ENCODE data around the gene AGBL5.

The AGBL5 gene

DNA sequence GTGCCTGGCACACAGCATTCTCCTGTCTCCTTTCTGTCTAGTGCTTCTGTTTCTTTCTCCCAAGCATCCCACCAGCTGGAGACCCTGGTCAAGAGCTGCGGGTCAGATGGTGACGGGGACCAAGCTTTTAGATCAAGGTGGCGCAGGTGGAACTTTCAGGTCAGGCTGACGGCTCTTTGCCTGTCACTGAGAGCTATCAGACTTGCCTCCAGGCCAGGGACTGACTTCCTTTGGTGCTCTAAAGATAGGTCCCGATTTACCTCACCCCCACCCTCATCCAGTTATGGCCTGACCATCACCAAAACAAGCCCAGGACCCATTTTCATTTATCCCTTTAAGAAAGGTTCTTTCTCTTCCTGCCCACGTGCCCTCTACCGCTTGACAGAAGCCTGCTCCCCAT lies 25.8 kb downstream of the AGBL5 start:
- DNase-seq (ENCODE audit: low read depth in 3 of 3) = no peak

DNA sequence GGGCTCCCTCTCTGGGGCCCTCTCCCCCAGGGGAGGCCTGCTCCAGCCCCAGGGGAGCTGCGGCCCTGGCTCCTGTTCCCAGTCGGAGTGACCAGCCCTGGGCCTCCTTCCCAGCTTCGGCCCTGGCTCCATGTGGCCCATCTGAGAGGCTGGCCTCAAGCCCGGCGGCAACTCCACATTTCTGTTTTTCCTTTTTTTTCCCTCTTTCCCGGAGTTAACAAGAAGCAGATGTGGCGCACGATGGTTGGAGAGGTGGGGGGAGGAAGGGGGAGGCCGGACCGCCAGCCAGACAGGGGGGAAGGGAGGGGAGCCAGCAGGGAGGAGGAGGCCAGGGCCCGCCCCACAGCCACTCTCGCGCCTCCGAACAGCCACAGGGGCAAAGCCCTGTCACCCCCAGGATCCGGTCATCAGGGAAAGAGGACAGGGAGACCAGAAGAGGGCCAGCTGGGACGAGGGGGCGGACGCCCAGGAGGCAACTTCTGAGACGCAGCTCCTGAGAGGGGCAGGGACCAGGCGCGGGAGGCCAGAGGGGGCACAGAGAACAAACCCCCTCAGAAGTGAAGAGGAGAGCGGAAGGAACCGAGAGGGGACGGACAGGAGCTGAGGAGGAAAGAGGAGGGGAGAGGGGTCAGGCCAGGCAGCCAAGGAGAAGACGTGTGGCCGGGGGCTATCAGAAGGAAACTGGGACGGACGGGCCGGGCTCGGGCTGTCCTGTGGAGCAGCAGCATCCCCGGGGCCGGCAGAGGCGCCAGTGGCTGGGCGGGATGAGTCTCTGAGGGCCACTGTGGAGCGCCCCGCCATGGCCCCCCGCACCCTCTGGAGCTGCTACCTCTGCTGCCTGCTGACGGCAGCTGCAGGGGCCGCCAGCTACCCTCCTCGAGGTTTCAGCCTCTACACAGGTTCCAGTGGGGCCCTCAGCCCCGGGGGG lies 27.1 kb downstream of the AGBL5 start, which contains the start of gene EMILIN1:
EMILIN1 (plus strand) TSS at position 349 of the 928 bp plus-strand sequence; CDS start at position 800, 451 bp downstream.
- no peak for DNase-seq (ENCODE audit: low read depth in 3 of 3)

DNA sequence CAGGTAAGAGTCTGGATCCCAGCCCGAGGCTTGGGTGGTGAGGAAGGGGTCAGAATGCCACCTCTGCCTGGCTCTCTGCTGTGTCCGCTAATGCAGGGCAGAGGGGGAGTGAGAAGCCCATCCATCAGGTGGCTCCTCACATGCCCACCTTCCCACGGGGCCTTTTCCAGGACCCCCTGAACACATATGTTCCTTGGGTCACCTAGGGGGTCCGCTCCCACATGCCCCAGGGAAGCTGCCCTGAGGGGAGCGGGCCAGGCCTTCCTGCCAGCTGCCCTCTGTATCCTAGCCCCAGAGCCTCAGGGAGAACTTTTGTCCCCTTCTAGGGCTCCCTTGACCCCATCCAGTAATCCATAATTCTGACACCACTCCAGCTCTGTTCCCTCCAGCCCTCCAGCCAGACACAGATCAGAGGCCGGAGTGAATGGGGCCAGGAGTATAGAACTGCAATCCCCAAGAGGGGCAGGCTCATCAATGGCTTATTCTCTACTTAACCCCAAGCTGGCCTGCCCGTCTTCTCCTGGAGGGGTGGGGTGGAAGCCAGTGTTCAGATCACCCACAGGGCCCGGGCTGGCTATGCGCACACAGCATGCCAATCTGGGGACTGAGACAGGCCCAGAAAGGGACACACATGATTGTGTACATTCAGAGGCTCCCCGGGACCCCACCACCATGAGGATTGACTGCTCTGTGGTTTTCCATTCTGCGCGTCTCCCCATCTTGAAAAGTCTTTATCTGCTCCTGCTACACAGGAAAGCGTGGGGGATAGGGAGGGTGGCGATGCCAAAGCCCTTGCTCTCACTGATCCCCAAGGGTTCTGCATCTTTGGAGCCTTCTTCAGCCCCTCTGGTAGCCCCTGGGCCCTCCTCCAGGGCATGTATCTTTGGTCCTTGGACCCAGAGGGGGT lies 28.0 kb downstream of the AGBL5 start:
- DNase-seq (ENCODE audit: low read depth in 3 of 3) = no peak

DNA sequence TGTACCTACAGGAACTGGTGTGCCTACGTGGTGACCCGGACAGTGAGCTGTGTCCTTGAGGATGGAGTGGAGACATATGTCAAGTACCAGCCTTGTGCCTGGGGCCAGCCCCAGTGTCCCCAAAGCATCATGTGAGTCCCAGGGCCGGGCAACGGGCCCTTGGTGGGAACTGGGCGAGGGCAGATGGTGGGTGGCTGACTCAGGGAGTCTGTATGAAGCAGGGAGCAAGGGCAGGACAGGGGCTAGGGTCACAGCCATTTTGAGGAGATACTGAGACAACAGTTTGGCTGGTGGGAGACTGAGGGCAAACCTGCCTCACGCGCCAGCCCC lies 28.6 kb downstream of the AGBL5 start:
- no peak for DNase-seq (ENCODE audit: low read depth in 3 of 3)

DNA sequence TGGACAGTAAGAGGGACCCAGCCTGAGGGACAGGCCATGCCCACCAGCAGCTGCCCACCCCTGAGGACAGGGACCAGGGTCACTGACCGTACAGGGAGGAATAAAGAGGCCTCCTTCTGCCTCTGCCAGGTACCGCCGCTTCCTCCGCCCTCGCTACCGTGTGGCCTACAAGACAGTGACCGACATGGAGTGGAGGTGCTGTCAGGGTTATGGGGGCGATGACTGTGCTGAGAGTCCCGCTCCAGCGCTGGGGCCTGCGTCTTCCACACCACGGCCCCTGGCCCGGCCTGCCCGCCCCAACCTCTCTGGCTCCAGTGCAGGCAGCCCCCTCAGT lies 29.1 kb downstream of the AGBL5 start:
- DNase-seq (ENCODE audit: low read depth in 3 of 3) = no peak

DNA sequence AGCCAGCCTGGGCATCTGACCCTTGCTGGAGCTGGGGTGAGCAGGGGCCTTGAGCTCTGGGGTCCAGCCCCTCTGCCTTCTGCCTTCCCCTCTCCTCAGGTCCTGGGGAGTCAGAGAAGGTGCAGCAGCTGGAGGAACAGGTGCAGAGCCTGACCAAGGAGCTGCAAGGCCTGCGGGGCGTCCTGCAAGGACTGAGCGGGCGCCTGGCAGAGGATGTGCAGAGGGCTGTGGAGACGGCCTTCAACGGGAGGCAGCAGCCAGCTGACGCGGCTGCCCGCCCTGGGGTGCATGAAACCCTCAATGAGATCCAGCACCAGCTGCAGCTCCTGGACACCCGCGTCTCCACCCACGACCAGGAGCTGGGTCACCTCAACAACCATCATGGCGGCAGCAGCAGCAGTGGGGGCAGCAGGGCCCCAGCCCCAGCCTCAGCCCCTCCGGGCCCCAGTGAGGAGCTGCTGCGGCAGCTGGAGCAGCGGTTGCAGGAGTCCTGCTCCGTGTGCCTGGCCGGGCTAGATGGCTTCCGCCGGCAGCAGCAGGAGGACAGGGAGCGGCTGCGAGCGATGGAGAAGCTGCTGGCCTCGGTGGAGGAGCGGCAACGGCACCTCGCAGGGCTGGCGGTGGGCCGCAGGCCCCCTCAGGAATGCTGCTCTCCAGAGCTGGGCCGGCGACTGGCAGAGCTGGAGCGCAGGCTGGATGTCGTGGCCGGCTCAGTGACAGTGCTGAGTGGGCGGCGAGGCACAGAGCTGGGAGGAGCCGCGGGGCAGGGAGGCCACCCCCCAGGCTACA lies 30.7 kb downstream of the AGBL5 start:
- DNase-seq (ENCODE audit: low read depth in 3 of 3) = no peak

DNA sequence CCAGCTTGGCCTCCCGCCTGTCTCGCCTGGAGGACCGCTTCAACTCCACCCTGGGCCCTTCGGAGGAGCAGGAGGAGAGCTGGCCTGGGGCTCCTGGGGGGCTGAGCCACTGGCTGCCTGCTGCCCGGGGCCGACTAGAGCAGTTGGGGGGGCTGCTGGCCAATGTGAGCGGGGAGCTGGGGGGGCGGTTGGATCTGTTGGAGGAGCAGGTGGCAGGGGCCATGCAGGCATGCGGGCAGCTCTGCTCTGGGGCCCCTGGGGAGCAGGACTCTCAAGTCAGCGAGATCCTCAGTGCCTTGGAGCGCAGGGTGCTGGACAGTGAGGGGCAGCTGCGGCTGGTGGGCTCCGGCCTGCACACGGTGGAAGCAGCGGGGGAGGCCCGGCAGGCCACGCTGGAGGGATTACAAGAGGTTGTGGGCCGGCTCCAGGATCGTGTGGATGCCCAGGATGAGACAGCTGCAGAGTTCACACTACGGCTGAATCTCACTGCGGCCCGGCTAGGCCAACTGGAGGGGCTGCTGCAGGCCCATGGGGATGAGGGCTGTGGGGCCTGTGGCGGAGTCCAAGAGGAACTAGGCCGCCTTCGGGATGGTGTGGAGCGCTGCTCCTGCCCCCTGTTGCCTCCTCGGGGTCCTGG lies 31.4 kb downstream of the AGBL5 start:
- no peak for DNase-seq (ENCODE audit: low read depth in 3 of 3)

DNA sequence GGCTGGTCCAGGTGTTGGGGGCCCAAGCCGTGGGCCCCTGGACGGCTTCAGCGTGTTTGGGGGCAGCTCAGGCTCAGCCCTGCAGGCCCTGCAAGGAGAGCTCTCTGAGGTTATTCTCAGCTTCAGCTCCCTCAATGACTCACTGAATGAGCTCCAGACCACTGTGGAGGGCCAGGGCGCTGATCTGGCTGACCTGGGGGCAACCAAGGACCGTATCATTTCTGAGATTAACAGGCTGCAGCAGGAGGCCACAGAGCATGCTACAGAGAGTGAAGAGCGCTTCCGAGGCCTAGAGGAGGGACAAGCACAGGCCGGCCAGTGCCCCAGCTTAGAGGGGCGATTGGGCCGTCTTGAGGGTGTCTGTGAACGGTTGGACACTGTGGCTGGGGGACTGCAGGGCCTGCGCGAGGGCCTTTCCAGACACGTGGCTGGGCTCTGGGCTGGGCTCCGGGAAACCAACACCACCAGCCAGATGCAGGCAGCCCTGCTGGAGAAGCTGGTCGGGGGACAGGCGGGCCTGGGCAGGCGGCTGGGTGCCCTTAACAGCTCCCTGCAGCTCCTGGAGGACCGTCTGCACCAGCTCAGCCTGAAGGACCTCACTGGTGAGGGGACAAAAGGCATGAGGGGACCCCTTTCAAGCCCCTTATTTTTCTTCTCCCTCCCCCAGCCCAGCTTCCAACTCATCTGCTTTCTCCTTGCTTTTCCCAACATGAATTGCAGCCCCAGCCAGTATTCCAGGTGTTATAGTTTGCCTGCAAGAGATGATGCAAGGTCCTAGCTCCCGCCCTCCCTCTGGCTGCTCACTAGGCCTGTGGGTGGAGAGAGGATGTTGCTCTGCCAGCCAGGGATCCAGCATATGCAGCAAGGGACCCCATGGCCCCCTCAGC lies 32.2 kb downstream of the AGBL5 start:
- no peak for DNase-seq (ENCODE audit: low read depth in 3 of 3)

DNA sequence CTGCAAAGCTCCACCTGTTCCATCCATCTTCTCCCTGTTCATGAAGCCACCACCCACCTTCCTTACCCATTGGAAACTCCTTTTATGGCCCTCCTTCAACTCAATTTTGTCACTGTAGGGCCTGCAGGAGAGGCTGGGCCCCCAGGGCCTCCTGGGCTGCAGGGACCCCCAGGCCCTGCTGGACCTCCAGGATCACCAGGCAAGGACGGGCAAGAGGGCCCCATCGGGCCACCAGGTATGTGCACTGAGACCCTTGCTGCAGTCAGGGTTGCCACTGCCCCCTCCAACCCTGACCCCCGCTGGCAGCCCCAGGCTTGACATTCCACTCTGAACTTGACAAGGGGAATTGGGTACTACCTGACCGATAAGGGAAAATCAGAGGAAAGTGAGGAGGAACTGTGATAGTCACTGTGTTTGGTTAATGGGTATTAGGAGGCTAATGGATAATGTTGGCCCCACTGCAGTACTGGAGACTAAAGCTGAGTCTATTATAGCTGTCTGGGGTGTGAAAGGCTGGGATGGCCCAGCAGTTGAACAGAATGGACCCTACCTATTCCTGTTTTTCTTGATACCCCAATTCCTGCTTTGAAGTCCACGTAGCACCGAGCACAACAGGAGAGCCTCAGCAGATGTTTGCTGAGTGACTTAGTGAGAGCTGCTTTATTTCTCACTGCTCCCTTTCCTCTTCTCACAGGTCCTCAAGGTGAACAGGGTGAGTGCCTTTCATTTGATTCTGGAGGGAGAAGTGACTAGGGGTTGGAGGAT lies 33.0 kb downstream of the AGBL5 start:
- DNase-seq (ENCODE audit: low read depth in 3 of 3) = no peak

DNA sequence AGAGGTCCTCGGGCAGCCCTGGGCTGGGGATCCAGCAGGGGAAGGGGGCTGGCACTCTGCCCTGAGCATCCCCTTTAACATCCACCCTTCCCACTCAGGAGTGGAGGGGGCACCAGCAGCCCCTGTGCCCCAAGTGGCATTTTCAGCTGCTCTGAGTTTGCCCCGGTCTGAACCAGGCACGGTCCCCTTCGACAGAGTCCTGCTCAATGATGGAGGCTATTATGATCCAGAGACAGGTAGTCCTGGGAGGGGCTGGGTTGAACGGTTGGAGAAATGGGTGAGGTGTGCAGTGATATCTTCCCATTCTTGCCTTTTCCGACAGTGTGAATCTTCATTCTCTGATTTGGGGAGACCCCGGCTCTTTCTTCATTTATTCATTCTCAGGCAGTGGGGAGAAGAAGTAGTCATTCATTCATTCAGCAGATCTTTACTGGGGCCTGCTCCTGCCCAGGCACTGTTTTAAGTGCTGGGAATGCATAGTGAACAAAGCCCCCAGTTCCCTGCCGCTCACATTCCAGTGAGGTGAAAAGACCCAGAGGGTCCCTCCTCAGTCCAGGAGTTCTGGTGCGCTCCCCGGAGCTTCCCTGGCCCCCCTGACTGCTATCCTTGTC lies 33.7 kb downstream of the AGBL5 start:
- no peak for DNase-seq (ENCODE audit: low read depth in 3 of 3)

DNA sequence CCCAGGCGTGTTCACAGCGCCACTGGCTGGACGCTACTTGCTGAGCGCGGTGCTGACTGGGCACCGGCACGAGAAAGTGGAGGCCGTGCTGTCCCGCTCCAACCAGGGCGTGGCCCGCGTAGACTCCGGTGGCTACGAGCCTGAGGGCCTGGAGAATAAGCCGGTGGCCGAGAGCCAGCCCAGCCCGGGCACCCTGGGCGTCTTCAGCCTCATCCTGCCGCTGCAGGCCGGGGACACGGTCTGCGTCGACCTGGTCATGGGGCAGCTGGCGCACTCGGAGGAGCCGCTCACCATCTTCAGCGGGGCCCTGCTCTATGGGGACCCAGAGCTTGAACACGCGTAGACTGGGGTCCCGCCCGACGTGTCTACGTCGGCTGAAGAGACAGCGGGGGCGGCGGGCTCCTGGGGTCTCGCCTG lies 34.2 kb downstream of the AGBL5 start:
- DNase-seq (ENCODE audit: low read depth in 3 of 3) = peak in 1 of 3 experiments; percentile 33

DNA sequence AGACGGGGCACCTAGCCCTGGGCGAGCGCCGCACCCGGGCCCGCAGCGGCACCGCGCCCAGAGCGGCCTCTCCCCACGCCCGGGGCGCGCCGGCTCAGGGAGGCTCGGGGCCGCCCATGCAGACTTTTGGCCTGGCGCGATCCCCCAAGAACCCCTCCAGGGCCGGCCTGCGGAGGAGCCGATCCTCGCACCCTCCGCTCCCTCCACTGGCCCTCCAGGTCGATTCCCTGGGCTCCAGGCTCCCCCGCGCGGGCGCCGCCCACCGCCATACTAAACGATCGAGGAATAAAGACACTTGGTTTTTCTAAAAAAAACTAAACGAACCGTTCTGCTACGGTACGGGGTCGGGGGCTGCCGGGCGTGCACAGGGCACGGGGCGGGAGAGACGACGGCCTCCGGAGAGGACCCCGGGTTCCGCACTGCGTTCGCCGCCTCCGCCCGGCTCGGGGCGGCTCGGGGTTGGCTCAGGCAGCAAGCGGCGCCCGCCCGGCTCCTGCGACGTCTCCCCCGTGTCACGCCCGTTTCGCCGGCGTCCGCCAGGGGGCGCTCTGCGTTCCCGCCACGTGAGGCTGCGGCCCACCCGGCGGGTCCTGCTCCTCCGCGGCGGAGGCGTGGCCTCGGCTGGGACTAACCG lies 34.7 kb downstream of the AGBL5 start:
- peak; percentile 93 to 98 (median 97) for DNase-seq (ENCODE audit: low read depth in 3 of 3)

DNA sequence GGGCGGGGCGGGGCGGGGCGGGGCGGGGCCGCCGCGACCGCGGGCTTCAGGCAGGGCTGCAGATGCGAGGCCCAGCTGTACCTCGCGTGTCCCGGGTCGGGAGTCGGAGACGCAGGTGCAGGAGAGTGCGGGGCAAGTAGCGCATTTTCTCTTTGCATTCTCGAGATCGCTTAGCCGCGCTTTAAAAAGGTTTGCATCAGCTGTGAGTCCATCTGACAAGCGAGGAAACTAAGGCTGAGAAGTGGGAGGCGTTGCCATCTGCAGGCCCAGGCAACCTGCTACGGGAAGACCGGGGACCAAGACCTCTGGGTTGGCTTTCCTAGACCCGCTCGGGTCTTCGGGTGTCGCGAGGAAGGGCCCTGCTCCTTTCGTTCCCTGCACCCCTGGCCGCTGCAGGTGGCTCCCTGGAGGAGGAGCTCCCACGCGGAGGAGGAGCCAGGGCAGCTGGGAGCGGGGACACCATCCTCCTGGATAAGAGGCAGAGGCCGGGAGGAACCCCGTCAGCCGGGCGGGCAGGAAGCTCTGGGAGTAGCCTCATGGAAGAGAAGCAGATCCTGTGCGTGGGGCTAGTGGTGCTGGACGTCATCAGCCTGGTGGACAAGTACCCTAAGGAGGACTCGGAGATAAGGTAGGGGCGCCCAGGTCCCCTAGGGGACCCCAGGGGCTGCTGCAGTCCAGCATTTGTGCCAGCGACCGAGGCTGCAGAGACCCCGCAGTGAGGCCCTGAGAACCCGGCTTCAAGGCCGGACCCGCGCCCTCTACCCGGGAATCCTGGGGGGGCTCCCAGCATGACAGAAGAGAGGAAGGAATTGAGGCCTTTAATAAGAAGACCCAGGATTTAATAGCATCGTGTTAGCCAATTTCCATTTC lies 35.5 kb downstream of the AGBL5 start, which contains the start of gene KHK:
KHK (plus strand) TSS at position 49 of the 870 bp plus-strand sequence; CDS start at position 537, 488 bp downstream.
- DNase-seq (ENCODE audit: low read depth in 3 of 3) = peak in 1 of 3 experiments; percentile 27

DNA sequence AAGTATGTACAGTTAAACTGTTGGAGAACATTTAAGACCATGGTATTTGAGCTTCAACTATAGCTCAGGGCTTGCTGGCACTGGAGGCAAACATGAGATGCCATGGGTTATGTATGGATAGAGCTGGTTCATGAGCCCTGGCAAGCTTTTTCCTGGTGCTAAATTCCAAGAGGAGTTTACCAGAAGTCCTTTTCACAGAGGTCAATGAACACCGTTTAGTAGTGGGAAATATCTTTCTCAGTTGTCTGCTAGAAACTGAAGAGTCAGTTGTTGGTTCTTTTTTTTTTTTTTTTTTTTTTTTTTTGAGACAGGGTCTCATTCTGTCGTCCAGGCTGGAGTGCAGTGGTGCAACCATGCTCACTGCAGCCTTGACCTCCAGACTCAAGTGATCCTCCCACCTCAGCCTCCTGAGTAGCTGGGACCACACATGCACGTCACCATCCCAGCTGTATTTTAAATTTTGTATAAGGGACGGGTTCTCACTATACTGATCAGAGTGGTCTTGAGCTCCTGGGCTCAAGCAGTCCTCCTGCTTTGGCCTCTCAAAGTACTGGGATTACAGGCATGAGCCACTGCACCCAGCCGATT lies 36.4 kb downstream of the AGBL5 start:
- no peak for DNase-seq (ENCODE audit: low read depth in 3 of 3)

DNA sequence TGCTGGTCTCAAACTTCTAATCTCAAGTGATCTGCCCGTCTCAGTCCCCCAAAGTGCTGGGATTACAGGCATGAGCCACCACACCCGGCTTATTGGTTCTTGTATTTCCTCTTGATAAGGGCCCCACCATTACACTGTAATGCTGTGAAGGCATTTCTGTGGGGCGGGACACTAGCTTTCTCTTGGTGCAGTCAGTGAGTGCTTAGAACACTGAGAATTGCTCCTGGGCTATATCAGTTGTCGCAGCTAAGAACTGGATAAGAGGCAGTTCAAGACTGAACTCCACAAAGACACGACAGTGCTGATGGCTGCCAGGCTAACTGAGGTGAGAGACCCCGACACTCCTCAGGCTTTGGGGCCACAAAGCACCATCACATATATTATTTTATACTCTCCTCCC lies 37.2 kb downstream of the AGBL5 start:
- DNase-seq (ENCODE audit: low read depth in 3 of 3) = no peak

DNA sequence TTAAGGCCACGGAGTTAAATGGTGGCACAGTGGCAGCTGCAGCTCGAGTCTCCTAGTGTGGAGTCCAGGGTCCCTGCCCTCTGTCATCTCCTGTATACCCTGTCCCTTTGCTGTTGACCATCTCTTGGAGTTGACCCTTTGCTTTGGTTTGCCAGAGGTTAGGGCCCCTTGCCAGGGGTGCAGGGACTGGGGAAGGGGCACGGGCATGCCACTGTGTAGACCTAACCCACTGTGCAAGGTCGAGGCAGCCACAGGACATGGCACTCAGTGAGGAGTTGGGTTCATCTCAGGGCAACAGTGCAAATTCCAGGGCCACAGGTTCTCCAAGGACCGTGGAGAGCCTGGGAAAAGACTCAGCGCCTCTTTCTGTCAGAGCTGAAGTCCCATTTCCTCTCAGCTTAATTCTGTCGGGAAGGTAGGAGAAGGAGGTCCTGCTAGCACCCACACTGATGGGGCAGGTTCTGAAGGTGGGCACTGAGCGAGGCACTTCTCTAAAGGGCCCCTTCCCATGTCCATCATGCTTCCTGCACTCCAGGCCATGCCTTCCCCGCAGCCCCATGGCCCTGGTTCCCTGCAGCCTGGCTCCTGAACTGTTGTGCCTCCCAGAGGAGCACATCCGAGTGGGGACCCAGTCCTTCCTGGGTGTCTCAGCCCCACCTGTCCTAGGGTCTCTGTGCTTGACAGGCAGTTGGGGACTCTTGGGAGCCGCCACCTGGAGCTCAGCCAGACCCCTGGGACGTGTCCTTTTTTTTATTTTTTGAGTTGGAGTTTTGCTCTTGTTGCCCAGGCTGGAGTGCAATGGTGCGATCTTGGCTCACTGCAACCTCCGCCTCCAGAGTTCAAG lies 37.9 kb downstream of the AGBL5 start:
- DNase-seq (ENCODE audit: low read depth in 3 of 3) = no peak

All from stimulated activated CD4-positive, alpha-beta T cell treated with anti-CD3 and anti-CD28 coated beads, TNF-alpha, amount 100 ng/mL, for 24 hours (primary cell).